ENCODE data around the gene SCD5. TPM values are rescaled to one million over a fixed set of nuclear protein-coding genes. Genes with fewer than 3 reads are reported as not detected.

Gene SCD5
- total RNA-seq, 2 donors from 2014 or later, result 0.60 to 0.65 TPM

DNA sequence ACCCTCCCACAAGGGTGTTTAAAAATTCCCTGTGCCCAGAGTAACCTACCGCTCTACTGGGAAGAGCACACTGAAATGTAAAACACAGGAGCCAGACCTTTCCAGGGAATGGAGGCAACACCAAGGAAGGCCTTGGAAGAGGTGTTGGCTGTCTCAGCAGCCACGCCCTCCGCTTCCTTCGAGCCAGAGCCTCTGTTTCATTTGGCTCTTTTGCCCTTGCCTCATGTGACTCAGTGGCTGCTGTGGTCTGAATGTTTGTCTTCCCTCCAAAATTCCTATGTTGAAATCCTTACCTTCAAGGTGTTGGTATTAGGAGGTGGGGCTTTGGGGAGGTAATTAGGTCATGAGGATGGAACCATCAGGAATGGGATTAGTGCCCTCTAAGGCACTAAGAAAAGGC is 11.3 kb downstream of the SCD5 start:
- Mint-ChIP-seq H3K36me3 (ENCODE audit: low read depth) (peaks cover 3% of the 10 kb centered on the region), H3K27me3 (peaks cover 49% of the 10 kb centered on the region), H3K4me3 (no peak overlapping the region), H3K27ac (no peak overlapping the region), H3K4me1 (peaks cover 3% of the 10 kb centered on the region)
- ATAC-seq (no peak), DNase-seq (no peak)
- no peaks in the 10 kb centered on the region for H3K9me3 ChIP-seq (ENCODE audit: control insufficient read depth, low read length, poor library complexity, severe bottlenecking)

DNA sequence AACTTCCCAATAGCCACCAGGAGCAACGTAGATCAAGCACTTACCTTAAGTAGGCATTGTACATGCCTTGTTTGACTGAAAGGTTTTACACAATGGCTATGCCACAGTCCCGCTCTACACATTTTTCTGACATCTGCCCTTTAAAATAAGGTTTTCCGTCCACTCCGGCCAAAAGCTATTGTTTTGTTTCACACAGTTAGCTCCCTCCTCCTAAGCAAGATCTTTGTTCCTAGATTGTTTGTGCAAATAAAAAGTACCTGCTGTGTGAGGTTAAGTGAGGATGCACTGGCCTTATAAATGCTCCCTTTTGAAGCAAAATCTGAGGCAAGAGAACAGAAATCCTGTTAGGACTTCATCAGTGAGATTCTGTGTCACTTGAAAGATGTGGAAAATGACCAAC is 11.8 kb downstream of the SCD5 start:
- Mint-ChIP-seq H3K4me1 (peaks cover 3% of the 10 kb centered on the region), H3K27ac (no peak overlapping the region), H3K4me3 (no peak overlapping the region), H3K36me3 (ENCODE audit: low read depth) (peaks cover 3% of the 10 kb centered on the region), H3K27me3 (peaks cover 53% of the 10 kb centered on the region)
- DNase-seq (no peak), ATAC-seq (no peak)
- no peaks in the 10 kb centered on the region for H3K9me3 ChIP-seq (ENCODE audit: control insufficient read depth, low read length, poor library complexity, severe bottlenecking)

- DNase-seq, result no peak
- no peaks in the 10 kb centered on the region for H3K9me3 ChIP-seq (ENCODE audit: control insufficient read depth, low read length, poor library complexity, severe bottlenecking)
- ATAC-seq, result no peak
- H3K36me3 Mint-ChIP-seq (ENCODE audit: low read depth), result peaks cover 3% of the 10 kb centered on the region
- H3K4me3 Mint-ChIP-seq, result no peak overlapping the region
- no peak overlapping the region for H3K27ac Mint-ChIP-seq
- no peaks in the 10 kb centered on the region for H3K4me1 Mint-ChIP-seq
- peaks cover 46% of the 10 kb centered on the region for H3K27me3 Mint-ChIP-seq
Observed at GRCh38 chr4:82785611-82786400, 12.8 kb downstream of the SCD5 start.

- H3K9me3 ChIP-seq (ENCODE audit: control insufficient read depth, low read length, poor library complexity, severe bottlenecking), result no peaks in the 10 kb centered on the region
- Mint-ChIP-seq H3K4me1 (no peaks in the 10 kb centered on the region), H3K27me3 (peaks cover 39% of the 10 kb centered on the region), H3K4me3 (no peak overlapping the region), H3K36me3 (ENCODE audit: low read depth) (peaks cover 3% of the 10 kb centered on the region), H3K27ac (no peak overlapping the region)
- DNase-seq, result no peak
- ATAC-seq, result no peak
Observed at GRCh38 chr4:82784681-82785610, 13.7 kb downstream of the SCD5 start.

DNA sequence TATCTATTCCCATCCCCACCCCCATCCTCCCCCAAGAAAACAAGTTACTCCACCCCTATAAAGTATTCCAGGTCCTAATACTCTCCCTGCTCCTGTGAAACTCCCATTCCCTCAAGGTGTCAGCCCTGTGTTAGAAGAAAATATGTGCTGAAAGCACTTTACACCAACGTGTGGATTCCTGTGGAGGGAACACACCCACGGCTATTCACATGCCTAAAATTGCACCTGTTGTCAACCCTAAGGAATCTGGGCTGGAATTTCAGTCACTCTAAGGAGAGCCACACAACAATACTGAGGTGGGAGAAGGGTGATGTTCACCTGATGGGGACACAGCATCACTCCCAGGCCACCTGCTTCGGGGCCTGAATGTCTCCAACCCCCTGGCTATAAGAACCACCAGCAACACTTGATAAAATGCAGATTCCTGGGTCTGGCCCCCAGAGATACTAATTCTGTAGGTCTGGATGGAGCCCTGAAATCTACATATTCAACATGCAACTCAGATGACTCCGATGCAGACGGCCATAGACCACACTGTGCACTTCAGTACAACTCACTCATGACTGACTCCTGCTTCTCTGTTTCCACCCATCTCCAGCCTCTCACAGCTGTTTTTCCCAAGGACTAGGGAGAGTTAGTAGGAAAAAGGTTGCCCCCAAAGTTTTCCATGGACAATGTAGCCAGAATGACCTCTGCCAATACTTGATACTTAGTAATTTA is 15.8 kb downstream of the SCD5 start:
- H3K4me1 Mint-ChIP-seq, result no peaks in the 10 kb centered on the region
- peaks cover 29% of the 10 kb centered on the region for H3K27me3 Mint-ChIP-seq
- DNase-seq (no peak), ATAC-seq (no peak)
- no peak overlapping the region for H3K27ac Mint-ChIP-seq
- peaks cover 3% of the 10 kb centered on the region for H3K36me3 Mint-ChIP-seq (ENCODE audit: low read depth)
- H3K9me3 ChIP-seq (ENCODE audit: control insufficient read depth, low read length, poor library complexity, severe bottlenecking), result no peaks in the 10 kb centered on the region
- H3K4me3 Mint-ChIP-seq, result no peak overlapping the region

DNA sequence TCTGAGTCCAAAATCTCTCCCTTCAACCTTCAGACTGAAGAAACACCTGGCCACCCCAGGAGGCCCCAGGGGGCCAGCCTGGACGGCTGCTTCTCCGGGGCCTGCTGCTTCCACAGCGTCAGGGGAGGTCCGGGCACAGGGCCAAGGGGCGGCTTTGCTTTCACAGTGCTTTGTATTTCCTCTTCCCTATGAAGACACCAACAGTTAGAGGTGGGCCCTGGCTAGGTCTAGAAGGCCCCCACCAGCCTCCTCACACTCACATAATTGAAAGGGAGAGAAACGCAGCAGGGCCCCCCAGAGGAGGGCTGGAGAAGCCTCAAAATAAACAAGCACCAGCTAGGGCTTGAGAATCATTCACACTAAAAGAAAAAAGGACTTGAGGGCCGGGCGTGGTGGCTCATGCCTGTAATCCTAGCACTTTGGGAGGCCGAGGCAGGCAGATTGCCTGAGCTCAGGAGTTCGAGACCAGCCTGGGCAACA is 17.8 kb downstream of the SCD5 start:
- no peak overlapping the region for H3K4me3 Mint-ChIP-seq
- no peaks in the 10 kb centered on the region for H3K4me1 Mint-ChIP-seq
- peaks cover 25% of the 10 kb centered on the region for H3K27me3 Mint-ChIP-seq
- no peaks in the 10 kb centered on the region for H3K36me3 Mint-ChIP-seq (ENCODE audit: low read depth)
- DNase-seq (no peak), ATAC-seq (no peak)
- H3K27ac Mint-ChIP-seq, result no peak overlapping the region
- H3K9me3 ChIP-seq (ENCODE audit: control insufficient read depth, low read length, poor library complexity, severe bottlenecking), result no peaks in the 10 kb centered on the region

DNA sequence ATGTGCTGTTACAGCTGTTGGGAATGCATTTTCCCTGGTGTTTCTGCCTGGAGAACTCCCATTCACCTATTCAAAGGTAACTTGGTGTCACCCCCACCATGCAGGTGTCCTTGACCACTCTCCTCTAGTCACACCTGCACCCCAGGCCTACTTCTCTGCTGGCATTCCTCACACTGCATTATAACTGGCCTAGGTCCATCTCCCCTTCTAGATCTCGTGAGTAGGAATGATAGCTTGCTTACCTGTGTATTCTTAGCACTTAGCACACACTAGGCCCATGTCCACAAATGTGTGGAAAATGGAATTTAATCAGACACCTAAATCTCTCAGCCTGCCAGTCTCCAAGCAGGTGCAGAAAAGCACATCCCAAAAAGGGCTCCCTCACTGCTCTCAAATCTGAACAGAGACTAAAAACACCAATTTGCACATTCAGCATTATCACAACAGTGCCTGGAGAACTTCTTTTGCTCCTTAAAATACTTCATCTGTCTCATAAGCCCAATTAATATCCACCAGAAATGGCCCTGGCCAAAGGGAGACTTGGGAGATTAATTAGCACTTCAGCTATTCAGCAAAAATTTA is 18.3 kb downstream of the SCD5 start:
- no peak for ATAC-seq
- DNase-seq, result no peak
- H3K27ac Mint-ChIP-seq, result no peak overlapping the region
- no peak overlapping the region for H3K4me3 Mint-ChIP-seq
- H3K27me3 Mint-ChIP-seq, result peaks cover 23% of the 10 kb centered on the region
- H3K9me3 ChIP-seq (ENCODE audit: control insufficient read depth, low read length, poor library complexity, severe bottlenecking), result no peaks in the 10 kb centered on the region
- H3K36me3 Mint-ChIP-seq (ENCODE audit: low read depth), result no peaks in the 10 kb centered on the region
- no peaks in the 10 kb centered on the region for H3K4me1 Mint-ChIP-seq

DNA sequence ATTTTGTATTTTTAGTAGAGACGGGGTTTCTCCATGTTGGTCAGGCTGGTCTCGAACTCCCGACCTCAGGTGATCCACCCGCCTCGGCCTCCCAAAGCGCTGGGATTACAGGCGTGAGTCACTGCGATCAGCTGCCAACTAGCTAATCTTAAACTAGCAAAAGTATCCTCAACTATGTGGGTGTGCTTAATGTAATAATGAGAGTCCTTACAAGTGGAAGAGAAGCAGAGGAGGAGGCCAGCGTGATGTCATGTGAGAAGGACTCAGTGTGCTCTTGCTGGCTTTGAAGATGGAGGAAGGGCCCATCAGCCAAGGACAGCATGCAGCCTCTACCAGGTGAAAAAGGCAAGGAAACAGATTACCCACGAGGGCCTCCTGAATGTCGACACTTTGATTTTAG is 19.6 kb downstream of the SCD5 start:
- Mint-ChIP-seq H3K4me1 (no peaks in the 10 kb centered on the region), H3K4me3 (no peak overlapping the region), H3K27ac (no peak overlapping the region), H3K27me3 (peaks cover 17% of the 10 kb centered on the region), H3K36me3 (ENCODE audit: low read depth) (no peaks in the 10 kb centered on the region)
- ATAC-seq (no peak), DNase-seq (no peak)
- no peaks in the 10 kb centered on the region for H3K9me3 ChIP-seq (ENCODE audit: control insufficient read depth, low read length, poor library complexity, severe bottlenecking)

- no peaks in the 10 kb centered on the region for H3K9me3 ChIP-seq (ENCODE audit: control insufficient read depth, low read length, poor library complexity, severe bottlenecking)
- Mint-ChIP-seq H3K27me3 (peaks cover 22% of the 10 kb centered on the region), H3K4me1 (no peaks in the 10 kb centered on the region), H3K27ac (no peak overlapping the region), H3K36me3 (ENCODE audit: low read depth) (no peaks in the 10 kb centered on the region), H3K4me3 (no peak overlapping the region)
- ATAC-seq, result no peak
- DNase-seq, result no peak
Observed at GRCh38 chr4:82777857-82778525, 20.6 kb downstream of the SCD5 start.

DNA sequence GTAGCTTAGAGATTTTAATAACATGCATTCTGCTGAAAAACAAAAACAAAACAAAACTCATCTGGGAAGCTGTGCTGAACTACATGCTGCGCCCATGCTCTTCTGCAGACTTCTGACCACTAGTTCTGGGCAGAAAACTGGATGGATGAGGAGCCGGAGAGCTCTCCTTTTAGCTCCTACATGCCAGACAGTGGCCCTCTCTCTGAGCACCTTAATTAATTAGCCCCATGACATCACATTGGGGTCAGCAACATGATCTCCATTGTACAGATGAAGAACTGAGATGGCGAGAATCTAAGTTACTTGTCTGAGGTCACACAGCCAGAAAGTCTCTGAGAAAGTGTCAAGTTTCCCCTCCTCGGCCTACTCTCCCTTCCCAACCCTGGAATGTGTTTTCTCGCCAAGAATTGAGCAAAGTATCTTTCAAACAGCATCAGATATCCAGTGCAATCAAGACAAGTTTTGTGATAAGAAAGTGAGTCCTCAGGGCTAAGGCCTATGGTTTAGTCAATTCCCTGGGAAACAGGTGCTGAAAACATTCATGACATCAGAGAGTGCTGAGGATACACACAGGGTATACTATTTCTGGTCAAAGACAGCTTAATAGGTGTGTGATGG is 21.6 kb downstream of the SCD5 start:
- H3K9me3 ChIP-seq (ENCODE audit: control insufficient read depth, low read length, poor library complexity, severe bottlenecking), result no peaks in the 10 kb centered on the region
- H3K4me1 Mint-ChIP-seq, result no peaks in the 10 kb centered on the region
- no peak overlapping the region for H3K4me3 Mint-ChIP-seq
- no peaks in the 10 kb centered on the region for H3K36me3 Mint-ChIP-seq (ENCODE audit: low read depth)
- ATAC-seq, result no peak
- no peak overlapping the region for H3K27ac Mint-ChIP-seq
- H3K27me3 Mint-ChIP-seq, result peaks cover 23% of the 10 kb centered on the region
- DNase-seq, result no peak

GRCh38 chr4:82775243-82775642 is 23.4 kb downstream of the SCD5 start:
- DNase-seq (no peak), ATAC-seq (no peak)
- no peaks in the 10 kb centered on the region for H3K4me1 Mint-ChIP-seq
- H3K27ac Mint-ChIP-seq, result no peak overlapping the region
- H3K27me3 Mint-ChIP-seq, result peaks cover 27% of the 10 kb centered on the region
- H3K9me3 ChIP-seq (ENCODE audit: control insufficient read depth, low read length, poor library complexity, severe bottlenecking), result no peaks in the 10 kb centered on the region
- no peak overlapping the region for H3K4me3 Mint-ChIP-seq
- H3K36me3 Mint-ChIP-seq (ENCODE audit: low read depth), result no peaks in the 10 kb centered on the region

DNA sequence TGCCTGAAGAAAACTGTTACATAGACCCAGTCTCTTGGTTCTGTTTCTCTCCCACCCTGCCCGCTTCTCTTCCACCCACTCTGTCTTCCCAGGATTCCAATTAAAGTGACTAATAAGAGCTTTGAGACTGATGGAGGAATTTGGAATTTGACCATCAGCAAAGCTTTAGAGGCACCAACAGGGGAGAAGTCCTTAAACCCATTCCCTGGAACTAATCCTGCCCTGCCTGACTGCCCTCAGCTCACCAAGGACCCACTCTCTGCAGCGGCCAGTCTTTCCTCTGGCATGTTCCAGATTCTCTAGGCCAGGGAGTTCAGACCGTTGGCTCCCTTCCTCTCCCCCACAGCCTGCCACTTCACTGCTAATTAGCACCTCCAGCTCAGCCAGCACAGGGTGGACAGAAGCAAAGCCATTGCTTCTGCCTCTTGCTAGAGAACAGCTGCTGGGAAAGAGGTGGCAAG is 23.9 kb downstream of the SCD5 start:
- ATAC-seq (no peak), DNase-seq (no peak)
- no peaks in the 10 kb centered on the region for H3K4me1 Mint-ChIP-seq
- H3K27ac Mint-ChIP-seq, result no peak overlapping the region
- H3K4me3 Mint-ChIP-seq, result no peak overlapping the region
- H3K27me3 Mint-ChIP-seq, result peaks cover 27% of the 10 kb centered on the region
- H3K36me3 Mint-ChIP-seq (ENCODE audit: low read depth), result no peaks in the 10 kb centered on the region
- no peaks in the 10 kb centered on the region for H3K9me3 ChIP-seq (ENCODE audit: control insufficient read depth, low read length, poor library complexity, severe bottlenecking)
